Stimulated activated CD8-positive, alpha-beta memory T cell treated with anti-CD3 and anti-CD28 coated beads, Interleukin-4, amount 100 ng/mL, for 24 hours (primary cell): ENCODE measurements around the gene CNOT4.
"Not testable (repeated sequence)": the region's sequence is repeated elsewhere in the genome, so short reads cannot be mapped to it uniquely, and the experiment has no call there.

ENCODE experiments used
- DNase-seq: peaks from one replicate; pipeline ENCODE4 v3.0.0-alpha.2; 2020; ENCODE audit warnings: low read depth

Gene CNOT4

GRCh38 chr7:135512135-135512887 lies 2.4 kb upstream of the CNOT4 start:
- DNase-seq: no peak

DNA sequence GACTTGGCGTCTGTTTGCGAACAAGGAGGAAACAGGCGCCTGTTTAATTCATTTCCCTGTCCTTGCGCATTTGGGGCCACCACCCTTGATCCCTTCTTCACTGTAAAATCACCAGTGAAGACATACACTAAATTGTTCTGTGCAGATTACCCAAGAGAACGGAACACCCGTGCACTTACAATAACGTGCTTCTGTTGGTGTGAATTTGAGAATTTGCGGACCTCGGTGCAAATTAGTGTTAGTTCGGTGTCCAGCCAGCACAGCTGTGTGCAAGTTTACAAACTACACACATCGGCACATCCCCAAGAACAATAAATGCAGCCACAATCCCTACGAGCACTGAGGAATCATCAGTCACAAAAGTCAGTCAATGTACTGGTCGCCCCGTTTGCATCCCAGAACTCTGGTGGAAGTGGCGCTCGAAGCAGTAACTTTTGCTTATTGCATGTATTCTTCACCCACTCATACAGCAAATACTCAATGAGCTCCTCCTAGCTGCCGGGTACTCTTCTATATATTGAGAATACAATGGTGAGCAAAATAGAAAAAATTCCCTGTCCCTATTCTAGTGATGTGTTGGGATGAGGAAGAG lies 786 bp upstream of the CNOT4 start:
- no peak for DNase-seq

DNA sequence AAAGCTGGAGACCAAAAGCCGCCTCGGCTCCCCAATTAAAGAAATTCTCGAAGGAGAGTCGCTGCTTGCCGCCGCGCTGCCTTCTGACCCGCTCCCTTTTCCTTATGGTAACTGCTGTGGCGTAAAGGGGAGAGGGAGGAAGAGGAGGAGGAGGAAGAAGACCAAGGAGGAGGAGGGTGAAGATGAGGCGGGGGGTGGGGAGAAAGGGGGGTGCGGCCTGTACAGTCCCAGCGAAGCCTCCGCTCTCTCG lies 388 bp downstream of the CNOT4 start:
- DNase-seq: no peak

GRCh38 chr7:135508883-135509588 lies 866 bp downstream of the CNOT4 start:
- DNase-seq: peak; percentile 4

DNA sequence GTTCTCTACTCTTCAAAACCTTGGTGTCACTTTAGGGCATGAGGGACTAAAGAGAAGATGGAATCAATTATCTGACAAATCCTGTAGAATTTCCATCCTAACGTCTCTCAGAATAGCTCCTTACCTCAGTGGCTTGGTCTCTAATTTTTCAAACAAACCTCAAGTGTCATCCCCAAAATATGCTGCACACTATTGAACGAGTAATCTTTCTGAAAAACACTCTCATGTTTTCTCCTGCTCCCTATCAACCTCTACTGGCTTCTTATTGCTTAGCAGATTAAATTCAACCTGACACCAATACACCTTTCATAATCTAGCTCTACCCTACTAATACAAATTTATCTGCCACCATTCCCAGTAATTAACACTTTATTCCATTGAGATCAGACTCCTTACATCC lies 8.5 kb downstream of the CNOT4 start:
- DNase-seq: no peak

DNA sequence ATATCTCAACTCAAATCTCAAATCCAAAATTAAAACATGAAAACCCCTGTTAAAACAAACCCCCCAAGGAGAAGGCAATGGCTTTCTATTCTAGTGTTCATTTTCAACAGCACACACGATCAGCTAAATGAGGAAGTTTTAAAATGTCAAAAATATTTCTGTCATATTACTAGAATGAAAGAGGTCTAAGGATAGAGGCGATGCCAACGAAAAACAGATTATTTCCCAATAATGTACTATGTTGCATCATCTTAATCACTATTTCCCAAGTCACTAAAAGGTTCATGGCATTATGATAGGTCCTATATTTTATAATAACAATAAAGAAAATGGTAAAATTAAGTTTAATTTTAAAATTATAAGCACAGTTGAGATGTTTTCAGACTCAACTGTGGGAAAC lies 10.1 kb downstream of the CNOT4 start:
- no peak for DNase-seq

DNA sequence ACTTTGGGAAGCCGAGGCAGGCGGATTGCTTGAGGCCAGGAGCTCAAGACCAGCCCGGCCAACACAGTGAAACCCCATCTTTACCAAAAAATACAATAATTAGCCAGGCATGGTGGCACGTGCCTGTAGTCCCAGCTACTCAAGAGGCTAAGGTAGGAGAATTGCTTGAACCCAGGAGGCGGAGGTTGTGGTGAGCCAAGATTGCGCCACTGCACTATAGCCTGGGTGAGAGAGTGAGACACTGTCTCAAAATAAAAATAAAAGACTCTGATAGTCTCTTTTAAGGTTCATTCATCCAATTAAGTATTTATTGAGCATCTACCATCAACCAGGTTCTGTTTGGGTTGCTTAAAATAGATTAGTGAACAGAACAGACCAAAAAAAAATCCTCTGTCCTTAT lies 12.7 kb downstream of the CNOT4 start:
- DNase-seq: not testable (repeated sequence)

GRCh38 chr7:135493362-135493761 lies 16.5 kb downstream of the CNOT4 start:
- no peak for DNase-seq

- no peak for DNase-seq
Measured at GRCh38 chr7:135492151-135492550, 17.8 kb downstream of the CNOT4 start.

- no peak for DNase-seq
Measured at GRCh38 chr7:135490783-135491182, 19.1 kb downstream of the CNOT4 start.

- no peak for DNase-seq
Measured at GRCh38 chr7:135489791-135490190, 20.1 kb downstream of the CNOT4 start.

DNA sequence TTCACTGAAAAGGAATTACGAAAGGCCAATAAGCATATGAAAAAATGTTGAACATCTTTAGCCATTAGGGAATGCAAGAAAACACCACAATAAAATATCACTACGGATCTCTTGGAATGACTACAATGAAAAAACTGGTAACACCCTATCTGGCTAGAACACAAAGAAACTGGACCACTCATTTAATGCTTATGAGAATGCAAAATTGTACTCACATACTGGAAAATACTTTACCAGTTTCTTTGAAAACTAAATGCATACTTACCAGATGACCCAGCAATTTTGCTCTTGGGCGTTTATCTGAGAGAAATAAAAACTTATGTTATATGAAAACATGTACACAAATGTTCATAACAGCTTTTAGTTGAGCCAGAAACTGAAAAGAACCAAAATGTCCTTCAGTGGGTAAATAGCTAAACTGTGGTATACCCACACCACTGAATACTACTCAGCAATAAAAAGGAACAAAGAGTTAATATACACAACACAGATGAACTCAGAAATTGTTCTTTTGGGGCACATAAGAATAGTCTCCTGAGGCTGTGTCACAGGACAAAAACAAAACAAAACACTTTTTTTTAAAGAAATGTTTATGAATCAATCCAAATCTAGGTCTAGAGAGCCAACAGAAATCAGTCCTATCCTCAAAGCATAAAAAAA lies 23.5 kb downstream of the CNOT4 start:
- no peak for DNase-seq

DNA sequence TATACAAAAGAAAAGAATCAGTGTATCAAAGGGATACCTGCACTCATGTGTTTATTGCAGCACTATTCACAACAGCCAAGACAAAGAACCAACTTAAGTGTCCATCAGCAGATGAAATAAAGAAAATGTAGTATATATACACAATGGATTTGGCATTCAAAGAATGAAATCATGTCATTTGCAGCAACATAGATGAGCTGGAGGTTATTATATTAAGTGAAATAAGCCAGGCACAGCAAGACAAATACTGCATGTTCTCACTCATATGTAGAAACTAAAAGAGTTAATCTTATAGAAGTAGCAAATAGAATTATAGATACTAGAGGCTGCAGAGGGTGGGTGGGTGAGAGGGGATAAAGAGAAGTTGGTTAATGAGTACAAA lies 28.3 kb downstream of the CNOT4 start:
- no peak for DNase-seq

GRCh38 chr7:135480966-135481597 lies 28.8 kb downstream of the CNOT4 start:
- DNase-seq: no peak

GRCh38 chr7:135475521-135475920 lies 34.4 kb downstream of the CNOT4 start:
- no peak for DNase-seq

GRCh38 chr7:135469705-135470104 lies 40.2 kb downstream of the CNOT4 start:
- DNase-seq: not testable (repeated sequence)

- no peak for DNase-seq
Measured at GRCh38 chr7:135467207-135467711, 42.6 kb downstream of the CNOT4 start.

DNA sequence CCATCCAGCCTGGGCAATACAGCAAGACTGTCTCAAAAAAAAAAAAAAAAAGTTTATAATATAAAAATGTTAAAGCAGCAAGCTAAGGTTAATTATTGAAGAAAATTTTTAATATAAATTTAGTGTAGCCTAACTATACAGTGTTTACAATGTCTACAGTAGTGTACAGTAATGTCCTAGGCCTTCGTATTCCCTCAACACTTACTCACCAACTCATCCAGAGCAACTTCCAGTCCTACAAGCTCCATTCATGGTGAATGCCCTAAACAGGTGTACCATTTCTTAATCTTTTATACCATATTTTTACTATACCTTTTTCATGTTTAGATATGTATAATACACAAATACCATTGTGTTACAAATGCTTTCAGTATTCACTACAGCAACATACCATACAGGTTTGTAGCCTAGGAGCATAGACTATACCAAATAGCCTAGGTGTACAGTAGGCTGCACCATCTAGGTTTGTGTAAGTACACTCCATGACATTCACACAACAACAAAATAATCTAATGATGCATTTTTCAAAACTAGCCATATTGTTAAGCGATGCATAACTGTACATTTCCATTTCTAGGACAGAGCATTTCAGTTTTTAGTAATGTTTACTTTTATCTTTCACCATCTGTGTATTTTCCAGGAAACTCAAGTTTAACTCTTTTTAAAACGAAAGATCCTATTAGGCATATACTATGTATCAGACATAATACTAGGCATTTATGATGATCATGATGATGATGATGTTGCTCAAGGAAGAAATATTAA lies 43.3 kb downstream of the CNOT4 start:
- DNase-seq: no peak

- no peak for DNase-seq
Measured at GRCh38 chr7:135463908-135464307, 46.0 kb downstream of the CNOT4 start.

DNA sequence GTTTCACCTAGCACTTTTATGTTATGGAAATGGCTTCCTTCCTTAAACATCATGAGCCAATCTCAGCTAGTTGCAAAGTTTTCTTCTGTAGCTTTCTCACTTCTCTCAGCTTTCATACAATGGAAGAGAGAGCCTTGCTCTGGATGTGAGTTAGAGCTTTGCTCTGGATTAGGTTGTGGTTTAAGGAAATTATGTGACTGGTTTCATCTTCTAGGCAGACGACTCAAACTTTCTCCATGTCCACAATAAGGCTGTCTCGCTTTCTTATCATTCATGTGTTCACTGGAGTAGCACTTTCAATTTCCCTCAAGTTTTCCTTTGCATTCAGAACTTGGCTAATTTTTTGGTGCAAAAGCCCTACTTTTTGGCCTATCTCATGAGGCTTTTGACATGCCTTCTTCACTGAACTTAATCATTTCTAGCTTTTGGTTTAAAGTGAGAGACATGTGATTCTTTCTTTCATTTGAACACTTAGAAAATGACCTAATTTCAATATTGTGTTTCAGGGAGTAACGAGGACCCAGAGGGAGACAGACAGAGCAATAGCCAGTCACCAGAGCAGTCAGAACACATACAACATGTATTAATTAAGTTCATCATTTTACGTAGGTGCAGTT lies 49.8 kb downstream of the CNOT4 start:
- DNase-seq: no peak

GRCh38 chr7:135459076-135459475 lies 50.8 kb downstream of the CNOT4 start:
- DNase-seq: no peak
